ENCODE measurements around the gene UBTF. TPM values are rescaled to one million over a fixed set of nuclear protein-coding genes. Genes with fewer than 3 reads are reported as not detected.

Gene UBTF
- total and polyA plus RNA-seq, 5 donors from 2014 or later = 22.3 to 104 (median 27.4) TPM

GRCh38 chr17:44211281-44212265, 7.9 kb downstream of the UBTF start:
- DNase-seq (no peak), ATAC-seq (ENCODE audit: low read depth in 2 of 2) (no peak)
- H3K4me1 Mint-ChIP-seq = peaks cover 0 to 60% (median 26%) of the 10 kb centered on the region in 4 donors
- Histone ChIP-seq H3K27ac (ENCODE audit: insufficient read depth, low read length, poor library complexity, severe bottlenecking) (no peak overlapping the region), H3K27me3 (ENCODE audit: control insufficient read depth, insufficient read depth, low read length) (no peaks in the 10 kb centered on the region), H3K9me3 (ENCODE audit: control insufficient read depth in 2 of 2, low read length in 2 of 2) (no peaks in the 10 kb centered on the region), H3K36me3 (ENCODE audit: control insufficient read depth, insufficient read depth, low read length) (peaks cover 64% of the 10 kb centered on the region), H3K4me3 (ENCODE audit: low read depth, low read length) (no peak overlapping the region), H3K4me1 (ENCODE audit: control insufficient read depth, insufficient read depth, low read length, poor library complexity, severe bottlenecking) (peaks cover 44% of the 10 kb centered on the region)
- H3K27me3 Mint-ChIP-seq = no peaks in the 10 kb centered on the region
- peak overlapping the region in 1 of 4 donors; percentile 27 for H3K4me3 Mint-ChIP-seq
- H3K9me3 Mint-ChIP-seq = no peaks in the 10 kb centered on the region
- peaks cover 39% of the 10 kb centered on the region for H3K36me3 Mint-ChIP-seq
- peak overlapping the region in 2 of 3 donors; percentile 42 to 52 for H3K27ac Mint-ChIP-seq

- Mint-ChIP-seq H3K27me3 (no peaks in the 10 kb centered on the region), H3K4me1 (peaks cover 0 to 50% (median 20%) of the 10 kb centered on the region in 4 donors), H3K36me3 (peaks cover 34% of the 10 kb centered on the region), H3K4me3 (peak overlapping the region; percentile 1 to 64 (median 42)), H3K9me3 (no peaks in the 10 kb centered on the region), H3K27ac (peak overlapping the region; percentile 69 to 91 (median 79))
- Histone ChIP-seq H3K4me3 (ENCODE audit: low read depth, low read length) (peak overlapping the region; percentile 18), H3K4me1 (ENCODE audit: control insufficient read depth, insufficient read depth, low read length, poor library complexity, severe bottlenecking) (peaks cover 34% of the 10 kb centered on the region), H3K9me3 (ENCODE audit: control insufficient read depth in 2 of 2, low read length in 2 of 2) (no peaks in the 10 kb centered on the region), H3K27ac (ENCODE audit: insufficient read depth, low read length, poor library complexity, severe bottlenecking) (peak overlapping the region; percentile 74), H3K36me3 (ENCODE audit: control insufficient read depth, insufficient read depth, low read length) (peaks cover 58% of the 10 kb centered on the region), H3K27me3 (ENCODE audit: control insufficient read depth, insufficient read depth, low read length) (no peaks in the 10 kb centered on the region)
- ATAC-seq (ENCODE audit: low read depth in 2 of 2) (peak; percentile 98), DNase-seq (peak; percentile 83 to 93 (median 91))
Measured at GRCh38 chr17:44210342-44211192, 8.9 kb downstream of the UBTF start.

- Mint-ChIP-seq H3K27ac (peak overlapping the region; percentile 69 to 91 (median 79)), H3K4me3 (peak overlapping the region; percentile 1 to 64 (median 42)), H3K36me3 (peaks cover 29% of the 10 kb centered on the region), H3K27me3 (no peaks in the 10 kb centered on the region), H3K4me1 (peaks cover 0 to 43% (median 15%) of the 10 kb centered on the region in 4 donors), H3K9me3 (no peaks in the 10 kb centered on the region)
- no peak for ATAC-seq (ENCODE audit: low read depth in 2 of 2)
- Histone ChIP-seq H3K4me1 (ENCODE audit: control insufficient read depth, insufficient read depth, low read length, poor library complexity, severe bottlenecking) (peaks cover 27% of the 10 kb centered on the region), H3K9me3 (ENCODE audit: control insufficient read depth in 2 of 2, low read length in 2 of 2) (no peaks in the 10 kb centered on the region), H3K36me3 (ENCODE audit: control insufficient read depth, insufficient read depth, low read length) (peaks cover 51% of the 10 kb centered on the region), H3K27ac (ENCODE audit: insufficient read depth, low read length, poor library complexity, severe bottlenecking) (peak overlapping the region; percentile 74), H3K27me3 (ENCODE audit: control insufficient read depth, insufficient read depth, low read length) (no peaks in the 10 kb centered on the region), H3K4me3 (ENCODE audit: low read depth, low read length) (peak overlapping the region; percentile 18)
- peak in 1 of 3 donors; percentile 41 for DNase-seq
Measured at GRCh38 chr17:44209786-44210341, 9.6 kb downstream of the UBTF start.

- no peak overlapping the region for H3K27ac ChIP-seq (ENCODE audit: insufficient read depth, low read length, poor library complexity, severe bottlenecking)
- DNase-seq = no peak
- peak overlapping the region in 1 of 3 donors; percentile 67 for H3K27ac Mint-ChIP-seq
- no peak overlapping the region for H3K4me3 ChIP-seq (ENCODE audit: low read depth, low read length)
- peaks cover 38% of the 10 kb centered on the region for H3K36me3 ChIP-seq (ENCODE audit: control insufficient read depth, insufficient read depth, low read length)
- peaks cover 12 to 39% (median 20%) of the 10 kb centered on the region in 4 donors for H3K4me1 Mint-ChIP-seq
- no peaks in the 10 kb centered on the region for H3K9me3 Mint-ChIP-seq
- no peaks in the 10 kb centered on the region for H3K9me3 ChIP-seq (ENCODE audit: control insufficient read depth in 2 of 2, low read length in 2 of 2)
- H3K36me3 Mint-ChIP-seq = peaks cover 16% of the 10 kb centered on the region
- no peak overlapping the region for H3K4me3 Mint-ChIP-seq
- H3K27me3 Mint-ChIP-seq = no peaks in the 10 kb centered on the region
- H3K4me1 ChIP-seq (ENCODE audit: control insufficient read depth, insufficient read depth, low read length, poor library complexity, severe bottlenecking) = peaks cover 26% of the 10 kb centered on the region
- no peaks in the 10 kb centered on the region for H3K27me3 ChIP-seq (ENCODE audit: control insufficient read depth, insufficient read depth, low read length)
- ATAC-seq (ENCODE audit: low read depth in 2 of 2) = no peak
Measured at GRCh38 chr17:44207743-44208142, 11.7 kb downstream of the UBTF start.

GRCh38 chr17:44207319-44207718, 12.2 kb downstream of the UBTF start:
- no peaks in the 10 kb centered on the region for H3K9me3 Mint-ChIP-seq
- ATAC-seq (ENCODE audit: low read depth in 2 of 2) = no peak
- peaks cover 16% of the 10 kb centered on the region for H3K36me3 Mint-ChIP-seq
- no peaks in the 10 kb centered on the region for H3K27me3 Mint-ChIP-seq
- Histone ChIP-seq H3K4me1 (ENCODE audit: control insufficient read depth, insufficient read depth, low read length, poor library complexity, severe bottlenecking) (peaks cover 26% of the 10 kb centered on the region), H3K27ac (ENCODE audit: insufficient read depth, low read length, poor library complexity, severe bottlenecking) (no peak overlapping the region), H3K27me3 (ENCODE audit: control insufficient read depth, insufficient read depth, low read length) (no peaks in the 10 kb centered on the region), H3K36me3 (ENCODE audit: control insufficient read depth, insufficient read depth, low read length) (peaks cover 38% of the 10 kb centered on the region), H3K9me3 (ENCODE audit: control insufficient read depth in 2 of 2, low read length in 2 of 2) (no peaks in the 10 kb centered on the region), H3K4me3 (ENCODE audit: low read depth, low read length) (no peak overlapping the region)
- no peak for DNase-seq
- H3K4me1 Mint-ChIP-seq = peaks cover 15 to 42% (median 21%) of the 10 kb centered on the region in 4 donors
- no peak overlapping the region for H3K4me3 Mint-ChIP-seq
- H3K27ac Mint-ChIP-seq = no peak overlapping the region

GRCh38 chr17:44206825-44207155, 12.7 kb downstream of the UBTF start:
- Histone ChIP-seq H3K36me3 (ENCODE audit: control insufficient read depth, insufficient read depth, low read length) (peaks cover 38% of the 10 kb centered on the region), H3K4me1 (ENCODE audit: control insufficient read depth, insufficient read depth, low read length, poor library complexity, severe bottlenecking) (peaks cover 26% of the 10 kb centered on the region), H3K9me3 (ENCODE audit: control insufficient read depth in 2 of 2, low read length in 2 of 2) (no peaks in the 10 kb centered on the region), H3K4me3 (ENCODE audit: low read depth, low read length) (no peak overlapping the region), H3K27me3 (ENCODE audit: control insufficient read depth, insufficient read depth, low read length) (no peaks in the 10 kb centered on the region), H3K27ac (ENCODE audit: insufficient read depth, low read length, poor library complexity, severe bottlenecking) (no peak overlapping the region)
- Mint-ChIP-seq H3K27me3 (no peaks in the 10 kb centered on the region), H3K4me3 (no peak overlapping the region), H3K27ac (no peak overlapping the region), H3K9me3 (no peaks in the 10 kb centered on the region), H3K36me3 (peaks cover 16% of the 10 kb centered on the region), H3K4me1 (peaks cover 15 to 45% (median 21%) of the 10 kb centered on the region in 4 donors)
- ATAC-seq (ENCODE audit: low read depth in 2 of 2) (no peak), DNase-seq (no peak)

Data from CD4-positive, CD25-positive, alpha-beta regulatory T cell (primary cell).